ENCODE results near the gene HOPX.
"Not testable (repeated sequence)": the region's sequence is repeated elsewhere in the genome, so short reads cannot be mapped to it uniquely, and the experiment has no call there.

Gene HOPX

GRCh38 chr4:56686537-56687231 lies 5.6 kb upstream of the HOPX start:
- no peak for DNase-seq

- no peak for DNase-seq
Measured at GRCh38 chr4:56684320-56685050, 3.4 kb upstream of the HOPX start.

GRCh38 chr4:56683455-56683854 lies 2.4 kb upstream of the HOPX start:
- no peak for DNase-seq

GRCh38 chr4:56681853-56682525 lies 893 bp upstream of the HOPX start:
- no peak for DNase-seq

- DNase-seq: no peak
Measured at GRCh38 chr4:56680266-56680665, 830 bp downstream of the HOPX start.

GRCh38 chr4:56677711-56678110 lies 3.4 kb downstream of the HOPX start:
- DNase-seq: no peak

- no peak for DNase-seq
Measured at GRCh38 chr4:56674984-56675383, 6.1 kb downstream of the HOPX start.

- no peak for DNase-seq
Measured at GRCh38 chr4:56671860-56672259, 9.2 kb downstream of the HOPX start.

GRCh38 chr4:56671373-56671772 lies 9.7 kb downstream of the HOPX start:
- no peak for DNase-seq

GRCh38 chr4:56668267-56668666 lies 12.8 kb downstream of the HOPX start:
- DNase-seq: no peak

- DNase-seq: not testable (repeated sequence)
Measured at GRCh38 chr4:56667396-56667795, 13.7 kb downstream of the HOPX start.

- DNase-seq: no peak
Measured at GRCh38 chr4:56666279-56666678, 14.8 kb downstream of the HOPX start.

- DNase-seq: no peak
Measured at GRCh38 chr4:56665781-56666180, 15.3 kb downstream of the HOPX start.

GRCh38 chr4:56662782-56663468 lies 18.2 kb downstream of the HOPX start:
- no peak for DNase-seq

- no peak for DNase-seq
Measured at GRCh38 chr4:56659946-56660345, 21.1 kb downstream of the HOPX start.

- DNase-seq: no peak
Measured at GRCh38 chr4:56658528-56658927, 22.6 kb downstream of the HOPX start.

- no peak for DNase-seq
Measured at GRCh38 chr4:56657818-56658217, 23.3 kb downstream of the HOPX start.

- no peak for DNase-seq
Measured at GRCh38 chr4:56657128-56657527, 24.0 kb downstream of the HOPX start.

GRCh38 chr4:56656346-56656643 lies 24.8 kb downstream of the HOPX start:
- no peak for DNase-seq

- no peak for DNase-seq
Measured at GRCh38 chr4:56655627-56656345, 25.3 kb downstream of the HOPX start.

- DNase-seq: no peak
Measured at GRCh38 chr4:56655209-56655626, 25.9 kb downstream of the HOPX start.

GRCh38 chr4:56654238-56654632 lies 26.9 kb downstream of the HOPX start:
- no peak for DNase-seq

All from effector CD8-positive, alpha-beta T cell (primary cell).